Upper lobe of left lung (tissue), 4 donors: ENCODE measurements around the gene ADORA1.

Source experiments
- EP300 ChIP-seq, 4 donors: sonication (generic); formaldehyde crosslinking; IDR thresholded peaks; one replicate each; pipeline ENCODE4 v1.5.1; 2017; ENCODE audit warnings: antibody characterized with exemption in 4 of 4, control low read depth in 2 of 4
- POLR2A ChIP-seq, 4 donors: fragments of 450-650 bp; IDR thresholded peaks; one replicate each; pipeline ENCODE4 v1.5.1; 2016 to 2017; ENCODE audit warnings: antibody characterized with exemption in 4 of 4, mild to moderate bottlenecking in 2 of 4
- TF ChIP-seq, protein P1 (sequence below), 6 experiments: fragments of 450-650 bp in 4 of 6; fragments of 200-600 bp in 2 of 6; sonication (generic) in 2 of 6; IDR thresholded peaks; one replicate each; pipeline ENCODE4 v1.5.1; 2016 to 2019; ENCODE audit warnings: antibody characterized with exemption in 6 of 6

DNA sequence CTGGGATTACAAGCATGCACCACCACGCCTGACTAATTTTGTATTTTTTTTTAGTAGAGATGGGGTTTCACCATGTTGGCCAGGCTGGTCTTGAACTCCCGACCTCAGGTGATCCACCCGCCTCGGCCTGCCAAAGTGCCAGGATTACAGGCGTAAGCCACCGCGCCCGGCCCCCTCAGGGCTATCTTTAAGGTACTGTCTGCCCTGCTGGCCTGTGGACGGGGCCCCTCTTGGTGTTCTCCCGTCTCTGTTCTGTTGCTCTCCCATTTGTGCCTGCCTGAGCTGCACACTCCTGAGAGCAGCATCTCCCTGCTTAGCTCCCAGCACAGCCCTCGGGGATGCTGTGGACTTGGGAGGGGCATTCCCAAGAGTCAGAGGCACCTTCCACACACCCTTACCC lies 34.2 kb downstream of the ADORA1 start:
- TF ChIP-seq, protein P1, sequence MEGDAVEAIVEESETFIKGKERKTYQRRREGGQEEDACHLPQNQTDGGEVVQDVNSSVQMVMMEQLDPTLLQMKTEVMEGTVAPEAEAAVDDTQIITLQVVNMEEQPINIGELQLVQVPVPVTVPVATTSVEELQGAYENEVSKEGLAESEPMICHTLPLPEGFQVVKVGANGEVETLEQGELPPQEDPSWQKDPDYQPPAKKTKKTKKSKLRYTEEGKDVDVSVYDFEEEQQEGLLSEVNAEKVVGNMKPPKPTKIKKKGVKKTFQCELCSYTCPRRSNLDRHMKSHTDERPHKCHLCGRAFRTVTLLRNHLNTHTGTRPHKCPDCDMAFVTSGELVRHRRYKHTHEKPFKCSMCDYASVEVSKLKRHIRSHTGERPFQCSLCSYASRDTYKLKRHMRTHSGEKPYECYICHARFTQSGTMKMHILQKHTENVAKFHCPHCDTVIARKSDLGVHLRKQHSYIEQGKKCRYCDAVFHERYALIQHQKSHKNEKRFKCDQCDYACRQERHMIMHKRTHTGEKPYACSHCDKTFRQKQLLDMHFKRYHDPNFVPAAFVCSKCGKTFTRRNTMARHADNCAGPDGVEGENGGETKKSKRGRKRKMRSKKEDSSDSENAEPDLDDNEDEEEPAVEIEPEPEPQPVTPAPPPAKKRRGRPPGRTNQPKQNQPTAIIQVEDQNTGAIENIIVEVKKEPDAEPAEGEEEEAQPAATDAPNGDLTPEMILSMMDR (IDR thresholded peaks at IDR 0.05): no peak
- no peak for TF ChIP-seq POLR2A (IDR thresholded peaks at IDR 0.05)
- TF ChIP-seq EP300 (IDR thresholded peaks at IDR 0.05): no peak
